CD4-positive, alpha-beta T cell treated with Interleukin-12 subunit alpha and Interleukin-12 subunit beta, for 1 hour (primary cell): ENCODE data around the gene PLEKHA6.

Source experiments
- DNase-seq: peaks from one replicate; pipeline ENCODE4 v3.0.0-alpha.2; 2020

Gene PLEKHA6

GRCh38 chr1:204308023-204308628 is 51.6 kb downstream of the PLEKHA6 start:
- DNase-seq: no peak

GRCh38 chr1:204307334-204307883 is 52.3 kb downstream of the PLEKHA6 start:
- DNase-seq: no peak

- DNase-seq: no peak
Measured at GRCh38 chr1:204306076-204306475, 53.7 kb downstream of the PLEKHA6 start.

GRCh38 chr1:204304067-204304466 is 55.7 kb downstream of the PLEKHA6 start:
- DNase-seq: no peak

- DNase-seq: no peak
Measured at GRCh38 chr1:204302769-204303168, 57.0 kb downstream of the PLEKHA6 start.

GRCh38 chr1:204301171-204301957 is 58.4 kb downstream of the PLEKHA6 start:
- no peak for DNase-seq

GRCh38 chr1:204299814-204300365 is 59.8 kb downstream of the PLEKHA6 start:
- no peak for DNase-seq

- DNase-seq: no peak
Measured at GRCh38 chr1:204296431-204296988, 63.2 kb downstream of the PLEKHA6 start.

- DNase-seq: no peak
Measured at GRCh38 chr1:204295671-204296070, 64.1 kb downstream of the PLEKHA6 start.

GRCh38 chr1:204294357-204294756 is 65.4 kb downstream of the PLEKHA6 start:
- no peak for DNase-seq

- DNase-seq: no peak
Measured at GRCh38 chr1:204293605-204294337, 66.0 kb downstream of the PLEKHA6 start.

- no peak for DNase-seq
Measured at GRCh38 chr1:204292740-204293139, 67.0 kb downstream of the PLEKHA6 start.

- DNase-seq: no peak
Measured at GRCh38 chr1:204289280-204289679, 70.4 kb downstream of the PLEKHA6 start.

- no peak for DNase-seq
Measured at GRCh38 chr1:204288021-204288588, 71.6 kb downstream of the PLEKHA6 start.

- DNase-seq: no peak
Measured at GRCh38 chr1:204287466-204287891, 72.2 kb downstream of the PLEKHA6 start.

GRCh38 chr1:204286831-204287421 is 72.8 kb downstream of the PLEKHA6 start:
- peak; percentile 52 for DNase-seq

- no peak for DNase-seq
Measured at GRCh38 chr1:204286315-204286714, 73.4 kb downstream of the PLEKHA6 start.

GRCh38 chr1:204285436-204286305 is 74.1 kb downstream of the PLEKHA6 start:
- DNase-seq: no peak

- no peak for DNase-seq
Measured at GRCh38 chr1:204284929-204285328, 74.8 kb downstream of the PLEKHA6 start.

GRCh38 chr1:204283711-204284651 is 75.7 kb downstream of the PLEKHA6 start:
- no peak for DNase-seq
